ENCODE results near the gene POLR1A.
A peak's percentile ranks its signal among the peaks of the same experiment; 100 is the strongest.

Gene POLR1A

GRCh38 chr2:86094229-86094628, 11.5 kb downstream of the POLR1A start:
- no peak for DNase-seq

- DNase-seq: no peak
Measured at GRCh38 chr2:86087936-86088850, 17.5 kb downstream of the POLR1A start.

- DNase-seq: no peak
Measured at GRCh38 chr2:86082756-86083155, 22.9 kb downstream of the POLR1A start.

- no peak for DNase-seq
Measured at GRCh38 chr2:86081724-86082123, 24.0 kb downstream of the POLR1A start.

- DNase-seq: peak; percentile 17
Measured at GRCh38 chr2:86079981-86080911, 25.4 kb downstream of the POLR1A start.

- DNase-seq: no peak
Measured at GRCh38 chr2:86078774-86079545, 26.7 kb downstream of the POLR1A start.

- no peak for DNase-seq
Measured at GRCh38 chr2:86075886-86076285, 29.8 kb downstream of the POLR1A start.

GRCh38 chr2:86074811-86075210, 30.9 kb downstream of the POLR1A start:
- DNase-seq: no peak

- DNase-seq: peak; percentile 33
Measured at GRCh38 chr2:86074256-86074655, 31.4 kb downstream of the POLR1A start.

GRCh38 chr2:86073225-86073624, 32.5 kb downstream of the POLR1A start:
- no peak for DNase-seq

- DNase-seq: no peak
Measured at GRCh38 chr2:86072271-86072858, 33.3 kb downstream of the POLR1A start.

GRCh38 chr2:86070868-86071267, 34.8 kb downstream of the POLR1A start:
- DNase-seq: no peak

GRCh38 chr2:86069783-86070339, 35.8 kb downstream of the POLR1A start:
- no peak for DNase-seq

GRCh38 chr2:86069091-86069685, 36.5 kb downstream of the POLR1A start:
- no peak for DNase-seq

GRCh38 chr2:86068648-86069047, 37.0 kb downstream of the POLR1A start:
- DNase-seq: no peak

- DNase-seq: no peak
Measured at GRCh38 chr2:86068136-86068588, 37.5 kb downstream of the POLR1A start.

- no peak for DNase-seq
Measured at GRCh38 chr2:86066915-86067314, 38.8 kb downstream of the POLR1A start.

- DNase-seq: no peak
Measured at GRCh38 chr2:86066007-86066578, 39.6 kb downstream of the POLR1A start.

- DNase-seq: no peak
Measured at GRCh38 chr2:86065512-86065911, 40.2 kb downstream of the POLR1A start.

- DNase-seq: no peak
Measured at GRCh38 chr2:86064006-86064405, 41.7 kb downstream of the POLR1A start.

GRCh38 chr2:86062043-86062442, 43.6 kb downstream of the POLR1A start:
- DNase-seq: no peak
